H1 (cell line): Measurements from ENCODE around the gene TMEM183A. TPM values are rescaled to one million over a fixed set of nuclear protein-coding genes. Genes with fewer than 3 reads are reported as not detected.

Experiments
- CTBP2 ChIP-seq: IDR thresholded peaks from 2 replicates; pipeline ENCODE4 v1.7.0; 2011; ENCODE audit warnings: borderline replicate concordance, mild to moderate bottlenecking, moderate library complexity, mixed read lengths, low read length; ENCODE audit not compliant: insufficient read depth, insufficient read length
- E2F6 ChIP-seq: IDR thresholded peaks from 2 replicates; pipeline ENCODE4 v1.6.1; 2012; ENCODE audit warnings: inconsistent platforms
- EP300 ChIP-seq, 2 experiments: IDR thresholded peaks; 1 replicate in 1 of 2; 2 replicates in 1 of 2; pipeline ENCODE4 v1.6.1; 2011 to 2012; ENCODE audit warnings: low read depth in 2 of 2, low read length in 2 of 2, mild to moderate bottlenecking in 2 of 2, borderline replicate concordance in 1 of 2, inconsistent platforms in 1 of 2, moderate library complexity in 1 of 2
- FOSL1 ChIP-seq: IDR thresholded peaks from 2 replicates; pipeline ENCODE4 v1.6.1; 2011; ENCODE audit warnings: mild to moderate bottlenecking, low read depth, low read length, moderate library complexity; ENCODE audit not compliant: insufficient read depth
- KDM1A ChIP-seq: fragments of 200-600, 300-600 bp; sonication (generic); IDR thresholded peaks from 2 replicates; pipeline ENCODE4 v1.7.1; 2016; ENCODE audit warnings: mild to moderate bottlenecking, low read length, borderline replicate concordance
- KDM5A ChIP-seq: fragments of 200-600 bp; IDR thresholded peaks from 2 replicates; pipeline ENCODE4 v1.7.1; 2012; ENCODE audit warnings: mild to moderate bottlenecking, low read length, inconsistent platforms, mixed read lengths
- PHF8 ChIP-seq: fragments of 200-600 bp; sonication (generic); conservative IDR thresholded peaks from 2 replicates; pipeline ENCODE4 v1.7.1; 2012; ENCODE audit warnings: low read depth, mild to moderate bottlenecking, inconsistent platforms, low read length, moderate library complexity
- POLR2AphosphoS5 ChIP-seq: IDR thresholded peaks from 2 replicates; pipeline ENCODE4 v1.6.1; 2011; ENCODE audit warnings: low read depth, low read length
- polyA plus RNA-seq, 7 experiments: library from polyadenylated mRNA; depleted of rRNA in 3 of 7; stranded (reverse) in 5 of 7; unstranded in 2 of 7; fragments of >200 nt in 5 of 7; fragments of 200-250 nt in 2 of 7; gene quantifications; 1 replicate in 5 of 7; 2 replicates in 1 of 7; 4 replicates in 1 of 7; pipeline versions ENCODE4 v1.2.1 to v1.2.3, GENCODE V29; 2011 to 2013; ENCODE audit warnings: missing spikeins in 2 of 7, mixed read lengths in 2 of 7
- total RNA-seq: library from RNA; stranded (reverse); fragmentation: NEBNext Ultra II Directional; extraction: Animal tissue kit (Norgen Biotek cat#: 25700); gene quantifications from 2 replicates; pipeline ENCODE4 v1.2.1, GENCODE V29; 2021

The TMEM183A gene
- total and polyA plus RNA-seq, 2 of the 8 experiments (the other 6 are each of a cell fraction or from before 2014, with no cell fraction given): 107 to 173 TPM

DNA sequence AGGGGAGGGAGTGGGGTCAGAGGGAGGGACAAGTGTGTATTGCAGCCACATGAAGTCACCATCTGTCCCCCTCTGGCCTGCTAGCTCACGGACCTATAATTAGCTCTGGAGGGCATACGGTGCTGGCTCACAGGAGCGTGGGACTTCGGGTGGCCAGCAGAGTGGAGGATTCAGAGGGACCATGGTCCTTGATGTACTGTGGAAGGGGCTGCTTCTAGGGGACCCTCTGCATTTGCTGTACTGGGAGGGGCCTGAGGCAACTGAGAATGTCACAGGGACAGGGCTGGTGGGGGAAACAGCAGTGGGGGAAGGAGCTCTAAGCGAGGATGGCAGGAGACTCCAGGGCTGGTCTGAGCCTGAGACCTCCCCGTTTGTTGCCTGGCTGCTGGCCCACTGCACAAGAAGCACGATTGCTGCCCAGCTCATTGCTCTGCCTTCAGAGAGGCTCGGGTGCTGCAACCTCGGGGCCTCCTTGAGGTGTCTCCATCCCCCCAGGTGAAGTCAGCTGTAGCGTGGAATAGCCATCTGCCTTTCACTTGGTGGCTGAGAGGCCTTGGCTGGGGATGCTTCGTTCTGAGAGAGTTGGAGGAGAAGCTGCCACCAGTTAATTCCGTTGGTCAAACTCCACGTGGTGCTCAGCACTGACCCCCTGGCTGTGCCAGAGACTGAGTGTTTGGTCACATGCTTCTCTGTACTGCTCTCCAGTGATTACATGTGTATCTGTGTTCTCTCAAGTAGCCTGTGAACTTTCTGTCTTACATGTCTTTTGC, 21.8 kb downstream of the TMEM183A start (continued):
- TF ChIP-seq FOSL1 (no peak), KDM1A (no peak), PHF8 (no peak), E2F6 (no peak), POLR2AphosphoS5 (no peak), CTBP2 (no peak), KDM5A (no peak), EP300 (IDR thresholded peaks at IDR 0.05; ENCODE audit: borderline replicate concordance in 1 of 2, low read depth in 2 of 2, low read length in 2 of 2) (no peak)
